Measurements from ENCODE around the gene TFF1.

Gene TFF1

GRCh38 chr21:42358937-42359336, 7.4 kb downstream of the TFF1 start:
- DNase-seq: no peak

GRCh38 chr21:42358261-42358660, 8.1 kb downstream of the TFF1 start:
- DNase-seq: no peak

- no peak for DNase-seq
Measured at GRCh38 chr21:42357307-42357706, 9.0 kb downstream of the TFF1 start.

GRCh38 chr21:42356650-42357049, 9.7 kb downstream of the TFF1 start:
- DNase-seq: no peak

GRCh38 chr21:42356046-42356445, 10.3 kb downstream of the TFF1 start:
- DNase-seq: no peak

GRCh38 chr21:42353623-42354022, 12.7 kb downstream of the TFF1 start:
- DNase-seq: no peak

GRCh38 chr21:42352441-42353095, 13.8 kb downstream of the TFF1 start:
- no peak for DNase-seq

GRCh38 chr21:42351626-42352440, 14.5 kb downstream of the TFF1 start:
- no peak for DNase-seq

GRCh38 chr21:42350927-42351426, 15.4 kb downstream of the TFF1 start, which contains the start of gene TFF2:
Gene TFF2, minus strand, starts transcription at chr21:42350994. Its CDS starts 37 bp downstream, at chr21:42350957.
- no peak for DNase-seq

- DNase-seq: no peak
Measured at GRCh38 chr21:42350318-42350910, 15.9 kb downstream of the TFF1 start.

GRCh38 chr21:42349420-42350317, 16.7 kb downstream of the TFF1 start:
- DNase-seq: no peak

- DNase-seq: no peak
Measured at GRCh38 chr21:42348762-42349161, 17.6 kb downstream of the TFF1 start.

- DNase-seq: no peak
Measured at GRCh38 chr21:42347601-42348327, 18.6 kb downstream of the TFF1 start.

- no peak for DNase-seq
Measured at GRCh38 chr21:42346866-42347600, 19.3 kb downstream of the TFF1 start.

GRCh38 chr21:42346441-42346840, 19.9 kb downstream of the TFF1 start:
- no peak for DNase-seq

GRCh38 chr21:42344631-42345030, 21.7 kb downstream of the TFF1 start:
- no peak for DNase-seq

- no peak for DNase-seq
Measured at GRCh38 chr21:42343963-42344510, 22.3 kb downstream of the TFF1 start.

GRCh38 chr21:42343556-42343955, 22.8 kb downstream of the TFF1 start:
- no peak for DNase-seq

GRCh38 chr21:42343101-42343500, 23.2 kb downstream of the TFF1 start:
- no peak for DNase-seq

- no peak for DNase-seq
Measured at GRCh38 chr21:42341776-42342542, 24.4 kb downstream of the TFF1 start.
